Natural killer cell treated with Interleukin-12 subunit alpha and Interleukin-12 subunit beta and Interleukin-15 and Interleukin-18, amount 100 ng/mL, for 72 hours (primary cell): ENCODE measurements around the gene SDHB. TPM values are rescaled to one million over a fixed set of nuclear protein-coding genes. Genes with fewer than 3 reads are reported as not detected.
A peak's percentile ranks its signal among the peaks of the same experiment; 100 is the strongest.

ENCODE experiments used
- ATAC-seq, 2 donors: fragments of 150-1000 bp; cut with Tn5 transposase in 1 of 2; sonication (Bioruptor Pico), chemical (Tn5 transposase) in 1 of 2; 2 replicates each; pipeline ENCODE4 v1.10.0; 2021
- DNase-seq: peaks from one replicate; pipeline ENCODE4 v3.0.0; 2022; ENCODE audit warnings: low spot score
- H3K27ac Mint-ChIP-seq, 2 donors: 1 replicate in 1 of 2; 2 replicates in 1 of 2; pipeline ENCODE4 v1.8.0; 2022; ENCODE audit warnings: mixed read lengths in 2 of 2, mild to moderate bottlenecking in 1 of 2, moderate library complexity in 1 of 2
- H3K27me3 Mint-ChIP-seq, 2 donors: 1 replicate in 1 of 2; 2 replicates in 1 of 2; pipeline ENCODE4 v1.8.0; 2022; ENCODE audit warnings: mixed read lengths in 2 of 2
- H3K36me3 Mint-ChIP-seq: one replicate; pipeline ENCODE4 v1.8.0; 2022; ENCODE audit warnings: mixed read lengths
- H3K4me1 Mint-ChIP-seq, 2 donors: 1 replicate in 1 of 2; 2 replicates in 1 of 2; pipeline ENCODE4 v1.8.0; 2022; ENCODE audit warnings: low read depth in 2 of 2, mixed read lengths in 2 of 2, mild to moderate bottlenecking in 1 of 2
- H3K4me3 Mint-ChIP-seq: one replicate; pipeline ENCODE4 v1.8.0; 2022; ENCODE audit warnings: mixed read lengths
- H3K9me3 Mint-ChIP-seq: 2 replicates; pipeline ENCODE4 v1.8.0; 2022; ENCODE audit warnings: mixed read lengths
- total RNA-seq, 2 donors: library from RNA; stranded (reverse); gene quantifications; one replicate each; pipeline ENCODE4 v1.2.3, GENCODE V29; 2022

The SDHB gene
- total RNA-seq, 2 donors from 2014 or later: 92.1 to 106 TPM

GRCh38 chr1:17008208-17008855 is 45.5 kb downstream of the SDHB start:
- ATAC-seq (no peak), DNase-seq (no peak)
- Mint-ChIP-seq H3K27me3 (no peaks in the 10 kb centered on the region), H3K27ac (no peak overlapping the region), H3K4me1 (peaks cover 10 to 14% of the 10 kb centered on the region in 2 donors), H3K36me3 (no peaks in the 10 kb centered on the region), H3K9me3 (no peaks in the 10 kb centered on the region), H3K4me3 (no peak overlapping the region)

DNA sequence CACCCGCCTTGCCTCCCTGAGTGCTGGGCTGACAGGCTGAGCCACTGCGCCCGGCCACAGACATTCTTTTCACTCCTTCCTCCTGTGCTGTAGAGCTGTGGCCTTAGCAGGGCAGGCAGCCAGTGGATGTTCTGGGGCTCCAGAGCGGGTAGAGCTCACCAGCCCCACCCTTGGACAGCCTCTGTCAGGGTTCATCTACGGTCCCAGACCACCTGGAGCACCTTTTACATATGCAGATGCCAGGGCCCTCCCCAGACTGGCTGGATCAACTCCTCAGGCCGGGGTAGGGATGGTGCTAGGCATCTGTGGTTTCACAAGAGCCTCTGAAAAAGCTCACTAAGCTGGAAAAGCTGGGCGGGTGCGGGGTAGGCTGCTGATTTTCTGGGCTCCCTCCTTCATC is 46.7 kb downstream of the SDHB start:
- Mint-ChIP-seq H3K27me3 (no peaks in the 10 kb centered on the region), H3K9me3 (no peaks in the 10 kb centered on the region), H3K27ac (no peak overlapping the region), H3K36me3 (no peaks in the 10 kb centered on the region), H3K4me3 (no peak overlapping the region), H3K4me1 (peaks cover 9 to 14% of the 10 kb centered on the region in 2 donors)
- no peak for DNase-seq
- ATAC-seq: no peak

DNA sequence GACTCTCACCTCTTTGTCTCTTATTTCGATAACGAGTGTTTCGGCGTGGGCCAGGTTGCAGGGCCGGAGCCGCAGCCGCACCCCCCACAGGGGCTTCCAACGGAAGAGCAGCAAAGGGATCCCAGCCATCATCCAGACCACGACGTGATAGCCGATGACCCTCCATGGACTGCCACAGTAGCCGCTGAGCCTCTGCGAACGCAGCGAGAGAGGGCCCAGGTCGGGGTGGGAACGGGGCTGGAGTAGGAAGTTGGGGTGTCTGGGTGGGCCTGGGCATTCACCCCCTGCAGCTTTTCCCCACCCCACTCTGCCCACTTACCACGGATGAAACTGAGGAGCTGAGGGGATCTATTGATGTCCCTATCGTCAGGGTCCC is 48.5 kb downstream of the SDHB start:
- ATAC-seq: no peak
- no peak overlapping the region for H3K4me3 Mint-ChIP-seq

GRCh38 chr1:17004466-17005364 is 49.1 kb downstream of the SDHB start:
- peaks cover 0 to 5% of the 10 kb centered on the region in 2 donors for H3K4me1 Mint-ChIP-seq
- no peak for ATAC-seq
- no peak for DNase-seq
- no peaks in the 10 kb centered on the region for H3K36me3 Mint-ChIP-seq
- no peaks in the 10 kb centered on the region for H3K9me3 Mint-ChIP-seq
- no peaks in the 10 kb centered on the region for H3K27me3 Mint-ChIP-seq
- H3K27ac Mint-ChIP-seq: no peak overlapping the region
- no peak overlapping the region for H3K4me3 Mint-ChIP-seq

More for the DNA sequence above, 48.5 kb downstream of the SDHB start:
- Mint-ChIP-seq H3K27me3 (no peaks in the 10 kb centered on the region), H3K27ac (no peak overlapping the region), H3K9me3 (no peaks in the 10 kb centered on the region), H3K36me3 (no peaks in the 10 kb centered on the region), H3K4me1 (peaks cover 3 to 10% of the 10 kb centered on the region in 2 donors)
- no peak for DNase-seq

DNA sequence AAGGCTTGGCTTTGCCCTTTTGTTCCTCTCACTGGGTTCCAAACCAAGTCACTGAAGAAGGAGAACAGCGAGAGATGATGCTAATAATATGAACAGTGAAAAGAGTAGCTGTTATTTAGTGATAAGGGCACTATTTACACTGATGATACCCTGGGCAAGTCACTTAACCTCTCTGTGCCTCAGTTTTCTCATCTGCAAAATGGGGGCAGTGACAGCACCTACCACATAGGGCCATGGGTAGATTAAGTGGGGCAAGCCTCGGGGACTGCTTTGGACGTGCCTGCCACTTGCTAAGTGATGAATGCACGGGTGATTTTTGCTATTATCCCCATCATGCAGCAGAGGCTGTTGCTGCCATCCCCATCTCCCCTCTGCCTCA is 51.3 kb downstream of the SDHB start:
- no peak for DNase-seq
- H3K9me3 Mint-ChIP-seq: no peaks in the 10 kb centered on the region
- ATAC-seq: no peak
- peaks cover 4% of the 10 kb centered on the region for H3K36me3 Mint-ChIP-seq
- H3K4me1 Mint-ChIP-seq: no peaks in the 10 kb centered on the region
- H3K4me3 Mint-ChIP-seq: no peak overlapping the region
- H3K27ac Mint-ChIP-seq: no peak overlapping the region
- no peaks in the 10 kb centered on the region for H3K27me3 Mint-ChIP-seq

- H3K9me3 Mint-ChIP-seq: no peaks in the 10 kb centered on the region
- no peaks in the 10 kb centered on the region for H3K27me3 Mint-ChIP-seq
- H3K4me1 Mint-ChIP-seq: no peaks in the 10 kb centered on the region
- H3K27ac Mint-ChIP-seq: no peak overlapping the region
- H3K36me3 Mint-ChIP-seq: peaks cover 4% of the 10 kb centered on the region
- H3K4me3 Mint-ChIP-seq: no peak overlapping the region
- no peak for DNase-seq
- peak in 1 of 2 donors; percentile 34 for ATAC-seq
These were observed 51.9 kb downstream of the SDHB start for GRCh38 chr1:17001760-17002523.

GRCh38 chr1:16999863-17000262 is 54.0 kb downstream of the SDHB start:
- H3K4me3 Mint-ChIP-seq: no peak overlapping the region
- H3K9me3 Mint-ChIP-seq: no peaks in the 10 kb centered on the region
- no peak for DNase-seq
- no peak for ATAC-seq
- H3K4me1 Mint-ChIP-seq: no peaks in the 10 kb centered on the region
- no peaks in the 10 kb centered on the region for H3K27me3 Mint-ChIP-seq
- H3K36me3 Mint-ChIP-seq: peaks cover 4% of the 10 kb centered on the region
- H3K27ac Mint-ChIP-seq: no peak overlapping the region

DNA sequence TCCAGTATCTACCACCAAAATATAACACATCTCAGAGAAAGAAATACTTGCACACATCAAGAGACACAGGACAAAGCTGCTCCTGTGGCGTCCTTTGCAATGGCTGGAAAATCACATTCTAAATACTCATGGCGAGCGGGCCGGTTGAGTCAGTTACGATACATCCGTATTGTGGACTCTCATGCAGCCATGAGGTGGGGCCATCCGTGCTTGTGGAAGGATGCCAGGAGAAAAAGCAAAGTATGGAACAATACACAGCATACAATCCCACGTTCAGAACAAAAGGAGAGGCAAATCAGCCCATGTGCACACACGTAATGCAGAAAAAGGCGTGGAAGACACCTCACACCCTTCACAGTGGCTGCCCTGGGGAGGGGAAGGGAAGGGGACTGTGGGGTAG is 55.2 kb downstream of the SDHB start:
- peaks cover 4% of the 10 kb centered on the region for H3K36me3 Mint-ChIP-seq
- no peaks in the 10 kb centered on the region for H3K9me3 Mint-ChIP-seq
- DNase-seq: no peak
- H3K27me3 Mint-ChIP-seq: no peaks in the 10 kb centered on the region
- ATAC-seq: no peak
- H3K4me1 Mint-ChIP-seq: no peaks in the 10 kb centered on the region
- no peak overlapping the region for H3K27ac Mint-ChIP-seq
- no peak overlapping the region for H3K4me3 Mint-ChIP-seq

DNA sequence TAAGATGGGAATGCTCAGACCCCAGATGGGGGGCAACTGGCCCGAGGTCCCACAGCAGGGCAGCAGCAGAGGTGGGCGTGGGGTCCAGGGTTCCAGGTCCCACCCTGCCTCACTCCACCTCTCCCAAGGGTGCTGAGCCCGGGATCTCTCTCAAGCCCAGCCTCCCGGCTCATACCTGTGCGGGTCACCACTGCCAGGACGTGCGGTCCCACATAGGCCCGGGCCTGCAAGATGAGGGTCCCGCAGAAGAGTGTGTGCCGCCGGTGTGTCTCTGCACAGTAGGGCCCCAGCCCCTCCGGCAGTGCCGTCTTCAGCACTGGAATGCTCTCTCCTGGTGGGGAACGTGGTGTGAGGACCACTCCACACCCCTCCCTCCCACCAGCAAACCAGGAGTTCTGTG is 57.0 kb downstream of the SDHB start:
- Mint-ChIP-seq H3K27me3 (no peaks in the 10 kb centered on the region), H3K27ac (no peak overlapping the region), H3K36me3 (peaks cover 4% of the 10 kb centered on the region), H3K4me3 (no peak overlapping the region), H3K4me1 (no peaks in the 10 kb centered on the region), H3K9me3 (no peaks in the 10 kb centered on the region)
- ATAC-seq (peak in 1 of 2 donors; percentile 37), DNase-seq (no peak)

DNA sequence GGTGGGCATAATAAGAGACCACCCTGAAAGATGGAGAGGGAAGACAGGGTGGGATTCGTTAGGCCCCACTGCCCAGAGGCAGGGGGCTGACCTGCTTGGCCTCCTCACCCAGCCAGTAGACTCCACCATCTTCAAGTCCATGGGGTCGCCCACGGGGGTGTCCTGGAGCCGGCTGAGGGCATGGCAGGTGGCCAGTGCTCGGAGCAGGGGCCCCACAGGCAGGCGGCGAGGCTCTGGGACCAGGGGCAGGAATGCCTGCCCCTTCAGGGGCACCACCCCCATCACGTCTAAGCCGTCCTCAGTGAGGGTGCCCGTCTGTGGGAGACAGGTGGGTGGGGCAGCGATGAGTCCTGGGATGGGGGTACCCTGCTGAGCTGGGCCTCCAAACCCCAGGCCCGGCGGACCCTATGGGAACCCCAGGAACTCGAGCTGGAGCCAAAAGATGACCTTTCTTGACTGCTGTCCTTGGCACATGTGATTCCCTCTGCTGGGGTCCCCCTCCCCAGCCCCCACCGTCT is 60.3 kb downstream of the SDHB start:
- Mint-ChIP-seq H3K36me3 (peaks cover 2% of the 10 kb centered on the region), H3K4me1 (no peaks in the 10 kb centered on the region), H3K4me3 (no peak overlapping the region), H3K27ac (no peak overlapping the region), H3K9me3 (no peaks in the 10 kb centered on the region), H3K27me3 (no peaks in the 10 kb centered on the region)
- DNase-seq (no peak), ATAC-seq (no peak)

GRCh38 chr1:16992675-16993074 is 61.2 kb downstream of the SDHB start:
- Mint-ChIP-seq H3K4me3 (no peak overlapping the region), H3K9me3 (no peaks in the 10 kb centered on the region)
- ATAC-seq: no peak

DNA sequence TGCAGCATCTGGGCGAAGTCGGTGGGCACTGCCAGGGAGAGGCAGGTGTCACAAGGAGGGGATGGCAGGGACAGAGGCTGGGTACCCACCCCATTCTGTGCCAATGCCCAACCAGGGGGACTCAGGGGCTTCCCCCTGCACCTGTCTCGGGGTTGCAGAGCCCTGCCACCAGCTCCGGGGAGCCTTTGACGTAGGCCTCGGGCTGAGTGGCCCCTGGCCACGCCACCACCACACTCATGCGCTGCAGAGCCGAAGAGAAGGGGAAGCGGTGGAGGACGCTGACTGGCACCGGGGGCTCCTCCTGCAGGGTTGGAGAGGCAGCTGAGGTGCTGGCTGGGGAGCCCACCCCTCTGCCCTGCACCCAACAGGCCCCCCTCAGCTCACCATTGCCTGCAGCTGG is 61.7 kb downstream of the SDHB start:
- H3K4me3 Mint-ChIP-seq: no peak overlapping the region
- DNase-seq: no peak
- H3K27me3 Mint-ChIP-seq: no peaks in the 10 kb centered on the region
- H3K36me3 Mint-ChIP-seq: no peaks in the 10 kb centered on the region
- H3K27ac Mint-ChIP-seq: no peak overlapping the region
- no peaks in the 10 kb centered on the region for H3K9me3 Mint-ChIP-seq
- no peak for ATAC-seq
- no peaks in the 10 kb centered on the region for H3K4me1 Mint-ChIP-seq

More at GRCh38 chr1:16992675-16993074, 61.2 kb downstream of the SDHB start:
- H3K27ac Mint-ChIP-seq: no peak overlapping the region
- H3K27me3 Mint-ChIP-seq: no peaks in the 10 kb centered on the region
- no peaks in the 10 kb centered on the region for H3K4me1 Mint-ChIP-seq
- DNase-seq: no peak
- H3K36me3 Mint-ChIP-seq: no peaks in the 10 kb centered on the region

GRCh38 chr1:16991571-16991970 is 62.3 kb downstream of the SDHB start:
- Mint-ChIP-seq H3K27me3 (no peaks in the 10 kb centered on the region), H3K9me3 (no peaks in the 10 kb centered on the region), H3K4me1 (no peaks in the 10 kb centered on the region)

More at GRCh38 chr1:16991571-16991970, 62.3 kb downstream of the SDHB start:
- Mint-ChIP-seq H3K36me3 (no peaks in the 10 kb centered on the region), H3K27ac (no peak overlapping the region), H3K4me3 (no peak overlapping the region)
- DNase-seq (no peak), ATAC-seq (no peak)
